Adrenal gland (tissue), 12 donors: ENCODE results near the gene RPS6KA2. TPM values are rescaled to one million over a fixed set of nuclear protein-coding genes. Genes with fewer than 3 reads are reported as not detected.

Experiments used
- DNase-seq, 7 donors: peaks; one replicate each; pipeline ENCODE4 v3.0.0-alpha.2; 2019 to 2020
- H3K27ac ChIP-seq, 5 donors: fragments of 200-600 bp; sonication (generic) in 4 of 5; 1 replicate in 3 of 5; 2 replicates in 2 of 5; pipeline versions ENCODE4 v1.5.1 to v1.8.0; 2016 to 2020; ENCODE audit warnings: mild to moderate bottlenecking in 1 of 5
- H3K27me3 ChIP-seq: fragments of 200-600 bp; 2 replicates; pipeline ENCODE4 v1.8.0; 2021
- H3K36me3 ChIP-seq, 2 donors: fragments of 200-600 bp; replicated peaks in 1 of 2; 1 replicate in 1 of 2; 2 replicates in 1 of 2; pipeline versions ENCODE4 v1.5.1 to v1.8.0; 2018 to 2022
- H3K4me1 ChIP-seq, 2 donors: fragments of 200-600 bp; replicated peaks in 1 of 2; 1 replicate in 1 of 2; 2 replicates in 1 of 2; pipeline versions ENCODE4 v1.5.1 to v1.8.0; 2018 to 2021
- H3K4me3 ChIP-seq, 4 donors: fragments of 200-600 bp; sonication (generic) in 3 of 4; one replicate each; pipeline ENCODE4 v1.5.1; 2016 to 2018
- H3K9me3 ChIP-seq, 3 donors: fragments of 200-600 bp; sonication (generic) in 1 of 3; replicated peaks in 1 of 3; 1 replicate in 2 of 3; 2 replicates in 1 of 3; pipeline versions ENCODE4 v1.5.1 to v1.8.0; 2016 to 2021
- CTCF ChIP-seq, 6 experiments: fragments of 450-650 bp in 4 of 6; fragments of 200-600 bp in 2 of 6; sonication (generic) in 1 of 6; IDR thresholded peaks; 1 replicate in 5 of 6; 2 replicates in 1 of 6; pipeline versions ENCODE4 v1.5.1 to v1.8.0; 2016 to 2021; ENCODE audit warnings: antibody characterized with exemption in 6 of 6, mild to moderate bottlenecking in 2 of 6, moderate library complexity in 1 of 6
- POLR2A ChIP-seq, 2 donors: fragments of 450-650 bp; IDR thresholded peaks; one replicate each; pipeline ENCODE4 v1.6.1; 2017; ENCODE audit warnings: antibody characterized with exemption in 2 of 2, mild to moderate bottlenecking in 2 of 2, moderate library complexity in 1 of 2
- WGBS, 4 donors: extraction: QIAGEN DNeasy Blood & Tissue Kit in 2 of 4; methylation state at CpG; one replicate each; pipeline versions ENCODE4 v1.1.5 to v1.1.7; 2013 to 2017; 5-methylcytosine and 5-hydroxymethylcytosine counted together
- intact Hi-C, 2 donors: fragments of 100-400 bp; cut with DNase I; formaldehyde crosslinking; loops; one replicate each; pipeline versions ENCODE4 v1.14.1 to v1.15.0; 2022 to 2023
- polyA plus RNA-seq, 3 donors: library from polyadenylated mRNA; stranded (reverse); fragments of 200-250 nt in 2 of 3; fragments of 350-450 nt in 1 of 3; fragmentation: Illumina TruSeq in 1 of 3; extraction: RNeasy Lipid Tissue Mini Kit (QIAGEN cat#74804) in 1 of 3; gene quantifications; one replicate each; pipeline ENCODE4 v1.2.3, GENCODE V29; 2013 to 2014
- total RNA-seq, 9 donors: library from RNA; depleted of rRNA in 4 of 9; stranded (reverse); fragments of >200 nt in 4 of 9; fragments of 120-200 nt in 1 of 9; fragmentation: NEBNext Ultra II Directional in 1 of 9; extraction: Animal tissue kit (Norgen Biotek cat#: 25700) in 1 of 9; gene quantifications; one replicate each; pipeline versions ENCODE4 v1.1.0 to v1.2.4, GENCODE V29; 2013 to 2023
- donor health status: healthy with polysubstance abuse.
- donor health status: Bipolar disorder and iron deficiency.
- donor health status: DM: yes; HTN: yes; CAD: no.
- donor health status: DM: no; HTN: no; CAD: no.
- donor health status: DM: no; HTN: no; CAD: no.
- donor health status: DM: yes; HTN: yes; CAD: no.

Gene RPS6KA2
- total and polyA plus RNA-seq, 12 donors, result 7.0 to 40.4 (median 26.2) TPM

- Histone ChIP-seq H3K4me3 (no peak overlapping the region), H3K36me3 (no peaks in the 10 kb centered on the region), H3K27me3 (no peaks in the 10 kb centered on the region), H3K4me1 (no peaks in the 10 kb centered on the region), H3K27ac (no peak overlapping the region), H3K9me3 (no peaks in the 10 kb centered on the region)
- DNase-seq, result no peak
- 92 to 94% (median 93%) methylated on average over 6 of the region's 6 CpGs for WGBS, 4 donors
- intact Hi-C loops, result no loop called here
- TF ChIP-seq POLR2A (IDR thresholded peaks at IDR 0.05), result no peak
- no peak for TF ChIP-seq CTCF (IDR thresholded peaks at IDR 0.05)
Observed at GRCh38 chr6:166546653-166547052, 80.4 kb downstream of the RPS6KA2 start.

- no peak for TF ChIP-seq CTCF (IDR thresholded peaks at IDR 0.05)
- no peak for TF ChIP-seq POLR2A (IDR thresholded peaks at IDR 0.05)
- no peaks in the 10 kb centered on the region for H3K9me3 ChIP-seq
- H3K27me3 ChIP-seq, result no peaks in the 10 kb centered on the region
- WGBS, 4 donors, result 89 to 92% (median 91%) methylated on average over 19 of the region's 19 CpGs
- H3K4me3 ChIP-seq, result no peak overlapping the region
- H3K4me1 ChIP-seq, result no peaks in the 10 kb centered on the region
- H3K27ac ChIP-seq, result no peak overlapping the region
- DNase-seq, result peak in 1 of 7 donors; percentile 34
- no peaks in the 10 kb centered on the region for H3K36me3 ChIP-seq
- intact Hi-C loops, result no loop called here
Observed at GRCh38 chr6:166545156-166546034, 81.7 kb downstream of the RPS6KA2 start.

- TF ChIP-seq CTCF (IDR thresholded peaks at IDR 0.05), result no peak
- Histone ChIP-seq H3K9me3 (no peaks in the 10 kb centered on the region), H3K27me3 (no peaks in the 10 kb centered on the region), H3K4me3 (no peak overlapping the region), H3K36me3 (no peaks in the 10 kb centered on the region), H3K27ac (no peak overlapping the region), H3K4me1 (no peaks in the 10 kb centered on the region)
- intact Hi-C loops, result no loop called here
- DNase-seq, result no peak
- 88 to 94% (median 92%) methylated on average over 10 of the region's 10 CpGs for WGBS, 4 donors
Observed at GRCh38 chr6:166544296-166544605, 82.8 kb downstream of the RPS6KA2 start.

- Histone ChIP-seq H3K27ac (no peak overlapping the region), H3K9me3 (no peaks in the 10 kb centered on the region), H3K27me3 (no peaks in the 10 kb centered on the region), H3K4me3 (no peak overlapping the region), H3K4me1 (no peaks in the 10 kb centered on the region), H3K36me3 (no peaks in the 10 kb centered on the region)
- 86 to 90% (median 88%) methylated on average over 9 of the region's 9 CpGs for WGBS, 4 donors
- intact Hi-C loops, result no loop called here
- no peak for DNase-seq
- TF ChIP-seq CTCF (IDR thresholded peaks at IDR 0.05), result no peak
- no peak for TF ChIP-seq POLR2A (IDR thresholded peaks at IDR 0.05)
Observed at GRCh38 chr6:166543603-166544295, 83.3 kb downstream of the RPS6KA2 start.
